HCT116 (cell line): Measurements from ENCODE around the gene NEK1. TPM values are rescaled to one million over a fixed set of nuclear protein-coding genes. Genes with fewer than 3 reads are reported as not detected.

Source experiments
- ATAC-seq: fragments of 200-7000 bp; cut with Tn5 transposase; 2 replicates; pipeline ENCODE4 v1.9.1; 2020; ENCODE audit warnings: mild to moderate bottlenecking, moderate library complexity
- BruUV-seq: library from RNA; stranded (reverse); fragments of 400-500 nt; replicated peaks from 2 replicates; lab custom pipeline; 2021; lab: Mats Ljungman, UMichigan
- CTCF ChIA-PET: fragments of 300-600 bp; sonication (Branson Sonifier 250); formaldehyde crosslinking; loops from one replicate; lab custom pipeline; 2021; ENCODE audit warnings: antibody characterized with exemption; lab: Charles Lee
- POLR2A ChIA-PET: fragments of 300-600, 350-600 bp; sonication (Branson Sonifier 250); formaldehyde crosslinking; loops from one replicate; lab custom pipeline; 2021; ENCODE audit warnings: antibody characterized with exemption; lab: Charles Lee
- RAD21 ChIA-PET, 2 experiments: fragments of 300-600 bp; sonication (Branson Sonifier 250); formaldehyde crosslinking; loops; one replicate each; lab custom pipeline; 2023; ENCODE audit warnings: low total read pairs in 2 of 2; ENCODE audit not compliant: uncharacterized antibody in 2 of 2, unreplicated experiment in 2 of 2, low non-redundant PET in 1 of 2; lab: Charles Lee
- DNase-seq: peaks from one replicate; pipeline ENCODE4 v3.0.0-alpha.2; 2010; ENCODE audit warnings: low read depth, low spot score
- H2AFZ ChIP-seq: fragments of 200-600 bp; shearing (Covaris generic), sonication (generic); 2 replicates; pipeline ENCODE4 v1.6.1; 2017; ENCODE audit warnings: low read depth, mixed run types, mixed read lengths, antibody characterized with exemption, low read length; ENCODE audit not compliant: poor library complexity, severe bottlenecking
- H3K27ac ChIP-seq: 2 replicates; pipeline ENCODE4 v1.5.1; 2012; ENCODE audit warnings: low read depth, low read length
- H3K27me3 ChIP-seq: fragments of 200-600 bp; sonication (generic); 2 replicates; pipeline ENCODE4 v1.6.1; 2016; ENCODE audit warnings: mixed run types, low read length, mixed read lengths; ENCODE audit not compliant: insufficient read depth
- H3K36me3 ChIP-seq, 2 experiments: fragments of 200-500 bp in 1 of 2; fragments of 200-600 bp in 1 of 2; sonication (Bioruptor generic) in 1 of 2; sonication (generic) in 1 of 2; 2 replicates each; pipeline versions ENCODE4 v1.5.1 to v1.6.1; 2014 to 2016; ENCODE audit warnings: low read length in 2 of 2, inconsistent platforms in 1 of 2, mixed read lengths in 1 of 2, mixed run types in 1 of 2; ENCODE audit not compliant: insufficient read depth in 2 of 2, control insufficient read depth in 1 of 2
- H3K4me1 ChIP-seq, 2 experiments: fragments of 200-600 bp in 1 of 2; sonication (generic) in 1 of 2; 2 replicates each; pipeline versions ENCODE4 v1.5.1 to v1.6.1; 2012 to 2017; ENCODE audit warnings: low read length in 2 of 2, inconsistent platforms in 1 of 2, mild to moderate bottlenecking in 1 of 2, mixed read lengths in 1 of 2, mixed run types in 1 of 2, moderate library complexity in 1 of 2; ENCODE audit not compliant: insufficient read depth in 2 of 2, control insufficient read depth in 1 of 2
- H3K4me2 ChIP-seq: fragments of 200-600 bp; sonication (generic); 2 replicates; pipeline ENCODE4 v1.6.1; 2017; ENCODE audit warnings: mixed run types, low read length, mixed read lengths
- H3K4me3 ChIP-seq, 2 experiments: fragments of 200-600 bp in 1 of 2; sonication (generic) in 1 of 2; replicated peaks in 1 of 2; 2 replicates each; pipeline ENCODE4 v1.5.1; 2011 to 2016; ENCODE audit warnings: low read length in 2 of 2, control low read depth in 1 of 2, low read depth in 1 of 2, mild to moderate bottlenecking in 1 of 2, mixed read lengths in 1 of 2, mixed run types in 1 of 2
- H3K79me2 ChIP-seq: fragments of 200-600 bp; sonication (generic); 2 replicates; pipeline ENCODE4 v1.6.1; 2017; ENCODE audit warnings: mild to moderate bottlenecking, mixed run types, low read length, moderate library complexity, mixed read lengths; ENCODE audit not compliant: insufficient read depth
- H3K9ac ChIP-seq: fragments of 200-600 bp; sonication (generic); 2 replicates; pipeline ENCODE4 v1.6.1; 2016; ENCODE audit warnings: low read length, mixed read lengths
- H3K9me2 ChIP-seq: fragments of 200-600 bp; sonication (generic), shearing (Covaris generic); 2 replicates; pipeline ENCODE4 v1.6.1; 2017; ENCODE audit warnings: mixed run types, mild to moderate bottlenecking, moderate library complexity; ENCODE audit not compliant: insufficient read depth
- H3K9me3 ChIP-seq, 2 experiments: fragments of 200-500 bp in 1 of 2; fragments of 200-600 bp in 1 of 2; sonication (Bioruptor generic) in 1 of 2; sonication (generic) in 1 of 2; 2 replicates each; pipeline ENCODE4 v1.6.1; 2014 to 2017; ENCODE audit warnings: low read length in 2 of 2, mixed read lengths in 2 of 2, inconsistent platforms in 1 of 2, low read depth in 1 of 2, mild to moderate bottlenecking in 1 of 2, mixed run types in 1 of 2, moderate library complexity in 1 of 2; ENCODE audit not compliant: control insufficient read depth in 1 of 2, insufficient read depth in 1 of 2
- H4K20me1 ChIP-seq: fragments of 200-600 bp; sonication (generic), shearing (Covaris generic); 2 replicates; pipeline ENCODE4 v1.6.1; 2017; ENCODE audit warnings: mixed run types, mild to moderate bottlenecking, moderate library complexity; ENCODE audit not compliant: insufficient read depth
- CBX3 ChIP-seq: IDR thresholded peaks from 2 replicates; pipeline ENCODE4 v1.6.1; 2012; ENCODE audit warnings: low read depth
- CEBPB ChIP-seq: IDR thresholded peaks from 2 replicates; pipeline ENCODE4 v1.6.1; 2012; ENCODE audit warnings: low read depth
- ELF1 ChIP-seq: IDR thresholded peaks from 2 replicates; pipeline ENCODE4 v1.6.1; 2012; ENCODE audit warnings: low read depth, borderline replicate concordance
- EZH2phosphoT487 ChIP-seq: fragments of 200-600 bp; IDR thresholded peaks from 2 replicates; pipeline ENCODE4 v1.6.1; 2018; ENCODE audit warnings: antibody characterized with exemption, borderline replicate concordance
- FOSL1 ChIP-seq: IDR thresholded peaks from 2 replicates; pipeline ENCODE4 v1.6.1; 2012; ENCODE audit warnings: low read depth
- JUND ChIP-seq: IDR thresholded peaks from 2 replicates; pipeline ENCODE4 v1.6.1; 2012
- SIN3A ChIP-seq: IDR thresholded peaks from 2 replicates; pipeline ENCODE4 v1.6.1; 2012; ENCODE audit warnings: low read depth
- SP1 ChIP-seq: IDR thresholded peaks from 2 replicates; pipeline ENCODE4 v1.6.1; 2012; ENCODE audit warnings: low read depth
- SRF ChIP-seq: IDR thresholded peaks from 2 replicates; pipeline ENCODE4 v1.6.1; 2012; ENCODE audit warnings: low read depth
- TCF7L2 ChIP-seq: IDR thresholded peaks from 2 replicates; pipeline ENCODE4 v1.7.0; 2011; ENCODE audit warnings: borderline replicate concordance, inconsistent platforms; ENCODE audit not compliant: insufficient read depth, insufficient read length; ENCODE audit errors: extremely low read depth
- YY1 ChIP-seq: IDR thresholded peaks from 2 replicates; pipeline ENCODE4 v1.6.1; 2011; ENCODE audit warnings: low read length, low read depth, moderate library complexity, mild to moderate bottlenecking; ENCODE audit not compliant: insufficient replicate concordance; ENCODE audit errors: extremely low read depth
- ZFX ChIP-seq: fragments of 450-650 bp; IDR thresholded peaks from 2 replicates; pipeline ENCODE4 v1.6.1; 2017
- intact Hi-C: fragments of 100-400 bp; cut with micrococcal nuclease; formaldehyde crosslinking; loops from 2 replicates; pipeline ENCODE4 v1.10.0; 2022
- total RNA-seq: library from RNA; stranded (reverse); gene quantifications from one replicate; pipeline ENCODE4 v1.2.1, GENCODE V29; 2021; ENCODE audit not compliant: unreplicated experiment
- TF ChIP-seq, protein P1 (sequence below): IDR thresholded peaks from 2 replicates; pipeline ENCODE4 v1.6.1; 2012
- TF ChIP-seq, protein P2 (sequence below): IDR thresholded peaks from 2 replicates; pipeline ENCODE4 v1.6.1; 2012
- TF ChIP-seq, protein P3 (sequence below): IDR thresholded peaks from 2 replicates; pipeline ENCODE4 v1.6.1; 2011; ENCODE audit warnings: mild to moderate bottlenecking, low read length, moderate library complexity; ENCODE audit not compliant: insufficient replicate concordance; ENCODE audit errors: extremely low read depth

NEK1 gene
- total RNA-seq, 1 experiment from 2014 or later, result 13.3 TPM

DNA sequence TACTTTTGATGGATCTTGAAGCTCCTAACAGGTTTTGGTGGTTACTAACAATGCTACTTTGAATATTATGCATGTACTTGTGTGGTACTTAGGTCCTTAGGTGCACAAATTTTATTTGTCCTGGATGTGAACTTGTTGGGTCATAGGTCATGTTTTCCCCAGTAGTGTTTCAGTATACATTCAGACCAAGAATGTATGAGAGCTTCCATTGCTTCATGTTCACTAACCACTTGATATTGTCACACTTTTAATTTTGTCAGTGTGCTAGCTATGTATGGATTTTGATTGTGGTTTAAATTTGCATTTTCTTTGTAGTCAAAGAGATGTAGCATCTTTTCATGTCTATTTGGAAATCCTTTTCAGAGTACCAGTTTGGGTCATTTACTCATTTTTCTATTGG lies 40.2 kb upstream of the NEK1 start:
- ATAC-seq (no peak), DNase-seq (no peak)
- peaks cover 2 to 4% of the 10 kb centered on the region in 2 experiments; a peak in 3 of 4 replicates for H3K4me1 ChIP-seq
- no peak overlapping the region for H2AFZ ChIP-seq
- no peak overlapping the region for H3K4me3 ChIP-seq
- H3K79me2 ChIP-seq, result peaks cover 69% of the 10 kb centered on the region
- no peaks in the 10 kb centered on the region for H3K9me2 ChIP-seq
- no peaks in the 10 kb centered on the region for H4K20me1 ChIP-seq
- no peaks in the 10 kb centered on the region for H3K27me3 ChIP-seq
- H3K27ac ChIP-seq, result no peak overlapping the region
- TF ChIP-seq SIN3A (no peak), TCF7L2 (no peak), YY1 (no peak), ZFX (no peak), CEBPB (no peak), CBX3 (no peak), SP1 (no peak), EZH2phosphoT487 (no peak), JUND (no peak), FOSL1 (no peak), ELF1 (no peak), SRF (no peak)
- TF ChIP-seq, protein P1, sequence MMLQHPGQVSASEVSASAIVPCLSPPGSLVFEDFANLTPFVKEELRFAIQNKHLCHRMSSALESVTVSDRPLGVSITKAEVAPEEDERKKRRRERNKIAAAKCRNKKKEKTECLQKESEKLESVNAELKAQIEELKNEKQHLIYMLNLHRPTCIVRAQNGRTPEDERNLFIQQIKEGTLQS, result no peak
- TF ChIP-seq, protein P2, sequence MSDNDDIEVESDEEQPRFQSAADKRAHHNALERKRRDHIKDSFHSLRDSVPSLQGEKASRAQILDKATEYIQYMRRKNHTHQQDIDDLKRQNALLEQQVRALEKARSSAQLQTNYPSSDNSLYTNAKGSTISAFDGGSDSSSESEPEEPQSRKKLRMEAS, result no peak
- TF ChIP-seq, protein P3, sequence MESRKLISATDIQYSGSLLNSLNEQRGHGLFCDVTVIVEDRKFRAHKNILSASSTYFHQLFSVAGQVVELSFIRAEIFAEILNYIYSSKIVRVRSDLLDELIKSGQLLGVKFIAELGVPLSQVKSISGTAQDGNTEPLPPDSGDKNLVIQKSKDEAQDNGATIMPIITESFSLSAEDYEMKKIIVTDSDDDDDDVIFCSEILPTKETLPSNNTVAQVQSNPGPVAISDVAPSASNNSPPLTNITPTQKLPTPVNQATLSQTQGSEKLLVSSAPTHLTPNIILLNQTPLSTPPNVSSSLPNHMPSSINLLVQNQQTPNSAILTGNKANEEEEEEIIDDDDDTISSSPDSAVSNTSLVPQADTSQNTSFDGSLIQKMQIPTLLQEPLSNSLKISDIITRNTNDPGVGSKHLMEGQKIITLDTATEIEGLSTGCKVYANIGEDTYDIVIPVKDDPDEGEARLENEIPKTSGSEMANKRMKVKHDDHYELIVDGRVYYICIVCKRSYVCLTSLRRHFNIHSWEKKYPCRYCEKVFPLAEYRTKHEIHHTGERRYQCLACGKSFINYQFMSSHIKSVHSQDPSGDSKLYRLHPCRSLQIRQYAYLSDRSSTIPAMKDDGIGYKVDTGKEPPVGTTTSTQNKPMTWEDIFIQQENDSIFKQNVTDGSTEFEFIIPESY, result no peak
- TF ChIP-seq, all 23 proteins: peak for 0
- ChIA-PET POLR2A (no interaction called here), CTCF (interaction anchor here (1.3 kb wide), 1 partner anchor 12 kb away, joined by 3 read pairs; no protein-coding TSS in a partner anchor), RAD21 (no interaction called here)
- no peak overlapping the region for H3K9ac ChIP-seq
- intact Hi-C loops, result no loop called here
- no TSS peak for BruUV-seq
- H3K36me3 ChIP-seq, result no peaks in the 10 kb centered on the region
- H3K9me3 ChIP-seq, result no peaks in the 10 kb centered on the region
- no peak overlapping the region for H3K4me2 ChIP-seq
